HCT116 (cell line): ENCODE data around the gene RET. TPM values are rescaled to one million over a fixed set of nuclear protein-coding genes. Genes with fewer than 3 reads are reported as not detected.

Experiments
- ATAC-seq: fragments of 200-7000 bp; cut with Tn5 transposase; 2 replicates; pipeline ENCODE4 v1.9.1; 2020; ENCODE audit warnings: mild to moderate bottlenecking, moderate library complexity
- BruUV-seq: library from RNA; stranded (reverse); fragments of 400-500 nt; replicated peaks from 2 replicates; lab custom pipeline; 2021; lab: Mats Ljungman, UMichigan
- CTCF ChIA-PET: fragments of 300-600 bp; sonication (Branson Sonifier 250); formaldehyde crosslinking; loops from one replicate; lab custom pipeline; 2021; ENCODE audit warnings: antibody characterized with exemption; lab: Charles Lee
- POLR2A ChIA-PET: fragments of 300-600, 350-600 bp; sonication (Branson Sonifier 250); formaldehyde crosslinking; loops from one replicate; lab custom pipeline; 2021; ENCODE audit warnings: antibody characterized with exemption; lab: Charles Lee
- RAD21 ChIA-PET, 2 experiments: fragments of 300-600 bp; sonication (Branson Sonifier 250); formaldehyde crosslinking; loops; one replicate each; lab custom pipeline; 2023; ENCODE audit warnings: low total read pairs in 2 of 2; ENCODE audit not compliant: uncharacterized antibody in 2 of 2, unreplicated experiment in 2 of 2, low non-redundant PET in 1 of 2; lab: Charles Lee
- DNase-seq: peaks from one replicate; pipeline ENCODE4 v3.0.0-alpha.2; 2010; ENCODE audit warnings: low read depth, low spot score
- H2AFZ ChIP-seq: fragments of 200-600 bp; shearing (Covaris generic), sonication (generic); 2 replicates; pipeline ENCODE4 v1.6.1; 2017; ENCODE audit warnings: low read depth, mixed run types, mixed read lengths, antibody characterized with exemption, low read length; ENCODE audit not compliant: poor library complexity, severe bottlenecking
- H3K27ac ChIP-seq: 2 replicates; pipeline ENCODE4 v1.5.1; 2012; ENCODE audit warnings: low read depth, low read length
- H3K27me3 ChIP-seq: fragments of 200-600 bp; sonication (generic); 2 replicates; pipeline ENCODE4 v1.6.1; 2016; ENCODE audit warnings: mixed run types, low read length, mixed read lengths; ENCODE audit not compliant: insufficient read depth
- H3K36me3 ChIP-seq, 2 experiments: fragments of 200-500 bp in 1 of 2; fragments of 200-600 bp in 1 of 2; sonication (Bioruptor generic) in 1 of 2; sonication (generic) in 1 of 2; 2 replicates each; pipeline versions ENCODE4 v1.5.1 to v1.6.1; 2014 to 2016; ENCODE audit warnings: low read length in 2 of 2, inconsistent platforms in 1 of 2, mixed read lengths in 1 of 2, mixed run types in 1 of 2; ENCODE audit not compliant: insufficient read depth in 2 of 2, control insufficient read depth in 1 of 2
- H3K4me1 ChIP-seq, 2 experiments: fragments of 200-600 bp in 1 of 2; sonication (generic) in 1 of 2; 2 replicates each; pipeline versions ENCODE4 v1.5.1 to v1.6.1; 2012 to 2017; ENCODE audit warnings: low read length in 2 of 2, inconsistent platforms in 1 of 2, mild to moderate bottlenecking in 1 of 2, mixed read lengths in 1 of 2, mixed run types in 1 of 2, moderate library complexity in 1 of 2; ENCODE audit not compliant: insufficient read depth in 2 of 2, control insufficient read depth in 1 of 2
- H3K4me2 ChIP-seq: fragments of 200-600 bp; sonication (generic); 2 replicates; pipeline ENCODE4 v1.6.1; 2017; ENCODE audit warnings: mixed run types, low read length, mixed read lengths
- H3K4me3 ChIP-seq, 2 experiments: fragments of 200-600 bp in 1 of 2; sonication (generic) in 1 of 2; replicated peaks in 1 of 2; 2 replicates each; pipeline ENCODE4 v1.5.1; 2011 to 2016; ENCODE audit warnings: low read length in 2 of 2, control low read depth in 1 of 2, low read depth in 1 of 2, mild to moderate bottlenecking in 1 of 2, mixed read lengths in 1 of 2, mixed run types in 1 of 2
- H3K79me2 ChIP-seq: fragments of 200-600 bp; sonication (generic); 2 replicates; pipeline ENCODE4 v1.6.1; 2017; ENCODE audit warnings: mild to moderate bottlenecking, mixed run types, low read length, moderate library complexity, mixed read lengths; ENCODE audit not compliant: insufficient read depth
- H3K9ac ChIP-seq: fragments of 200-600 bp; sonication (generic); 2 replicates; pipeline ENCODE4 v1.6.1; 2016; ENCODE audit warnings: low read length, mixed read lengths
- H3K9me2 ChIP-seq: fragments of 200-600 bp; sonication (generic), shearing (Covaris generic); 2 replicates; pipeline ENCODE4 v1.6.1; 2017; ENCODE audit warnings: mixed run types, mild to moderate bottlenecking, moderate library complexity; ENCODE audit not compliant: insufficient read depth
- H3K9me3 ChIP-seq, 2 experiments: fragments of 200-500 bp in 1 of 2; fragments of 200-600 bp in 1 of 2; sonication (Bioruptor generic) in 1 of 2; sonication (generic) in 1 of 2; 2 replicates each; pipeline ENCODE4 v1.6.1; 2014 to 2017; ENCODE audit warnings: low read length in 2 of 2, mixed read lengths in 2 of 2, inconsistent platforms in 1 of 2, low read depth in 1 of 2, mild to moderate bottlenecking in 1 of 2, mixed run types in 1 of 2, moderate library complexity in 1 of 2; ENCODE audit not compliant: control insufficient read depth in 1 of 2, insufficient read depth in 1 of 2
- H4K20me1 ChIP-seq: fragments of 200-600 bp; sonication (generic), shearing (Covaris generic); 2 replicates; pipeline ENCODE4 v1.6.1; 2017; ENCODE audit warnings: mixed run types, mild to moderate bottlenecking, moderate library complexity; ENCODE audit not compliant: insufficient read depth
- CBX3 ChIP-seq: IDR thresholded peaks from 2 replicates; pipeline ENCODE4 v1.6.1; 2012; ENCODE audit warnings: low read depth
- EZH2 ChIP-seq: fragments of 200-600 bp; sonication (generic); IDR thresholded peaks from 2 replicates; pipeline ENCODE4 v1.6.1; 2017; ENCODE audit warnings: antibody characterized with exemption, mixed run types
- FOSL1 ChIP-seq: IDR thresholded peaks from 2 replicates; pipeline ENCODE4 v1.6.1; 2012; ENCODE audit warnings: low read depth
- POLR2A ChIP-seq: IDR thresholded peaks from 2 replicates; pipeline ENCODE4 v1.7.0; 2011; ENCODE audit warnings: borderline replicate concordance; ENCODE audit not compliant: insufficient read depth, insufficient read length; ENCODE audit errors: extremely low read depth
- POLR2AphosphoS5 ChIP-seq: IDR thresholded peaks from 2 replicates; pipeline ENCODE4 v1.6.1; 2011; ENCODE audit warnings: mild to moderate bottlenecking, low read depth, low read length, moderate library complexity
- RAD21 ChIP-seq: IDR thresholded peaks from 2 replicates; pipeline ENCODE4 v1.6.1; 2012; ENCODE audit warnings: low read depth, mild to moderate bottlenecking
- SIN3A ChIP-seq: IDR thresholded peaks from 2 replicates; pipeline ENCODE4 v1.6.1; 2012; ENCODE audit warnings: low read depth
- SRF ChIP-seq: IDR thresholded peaks from 2 replicates; pipeline ENCODE4 v1.6.1; 2012; ENCODE audit warnings: low read depth
- TCF7L2 ChIP-seq: IDR thresholded peaks from 2 replicates; pipeline ENCODE4 v1.7.0; 2011; ENCODE audit warnings: borderline replicate concordance, inconsistent platforms; ENCODE audit not compliant: insufficient read depth, insufficient read length; ENCODE audit errors: extremely low read depth
- ZNF274 ChIP-seq: fragments of 200-500 bp; sonication (Bioruptor generic); IDR thresholded peaks from 2 replicates; pipeline ENCODE4 v1.6.1; 2014; ENCODE audit warnings: mild to moderate bottlenecking, low read depth, low read length, inconsistent platforms
- intact Hi-C: fragments of 100-400 bp; cut with micrococcal nuclease; formaldehyde crosslinking; loops from 2 replicates; pipeline ENCODE4 v1.10.0; 2022
- total RNA-seq: library from RNA; stranded (reverse); gene quantifications from one replicate; pipeline ENCODE4 v1.2.1, GENCODE V29; 2021; ENCODE audit not compliant: unreplicated experiment
- TF ChIP-seq, protein P1 (sequence below), 3 experiments: fragments of 200-600 bp in 1 of 3; sonication (generic) in 1 of 3; IDR thresholded peaks in 2 of 3; conservative IDR thresholded peaks in 1 of 3; 2 replicates each; pipeline ENCODE4 v1.5.1; 2012 to 2017; ENCODE audit warnings: low read depth in 2 of 3, low read length in 2 of 3, antibody characterized with exemption in 1 of 3, borderline replicate concordance in 1 of 3, control low read depth in 1 of 3, mild to moderate bottlenecking in 1 of 3, mixed read lengths in 1 of 3, mixed run types in 1 of 3, moderate library complexity in 1 of 3; ENCODE audit not compliant: insufficient read depth in 1 of 3
- TF ChIP-seq, protein P2 (sequence below): IDR thresholded peaks from 2 replicates; pipeline ENCODE4 v1.6.1; 2012; ENCODE audit warnings: low read depth
- TF ChIP-seq, protein P3 (sequence below): IDR thresholded peaks from 2 replicates; pipeline ENCODE4 v1.6.1; 2011; ENCODE audit warnings: mild to moderate bottlenecking, low read length, moderate library complexity; ENCODE audit not compliant: insufficient replicate concordance; ENCODE audit errors: extremely low read depth

Gene RET
- total RNA-seq, 1 experiment from 2014 or later, result 5.9 TPM

DNA sequence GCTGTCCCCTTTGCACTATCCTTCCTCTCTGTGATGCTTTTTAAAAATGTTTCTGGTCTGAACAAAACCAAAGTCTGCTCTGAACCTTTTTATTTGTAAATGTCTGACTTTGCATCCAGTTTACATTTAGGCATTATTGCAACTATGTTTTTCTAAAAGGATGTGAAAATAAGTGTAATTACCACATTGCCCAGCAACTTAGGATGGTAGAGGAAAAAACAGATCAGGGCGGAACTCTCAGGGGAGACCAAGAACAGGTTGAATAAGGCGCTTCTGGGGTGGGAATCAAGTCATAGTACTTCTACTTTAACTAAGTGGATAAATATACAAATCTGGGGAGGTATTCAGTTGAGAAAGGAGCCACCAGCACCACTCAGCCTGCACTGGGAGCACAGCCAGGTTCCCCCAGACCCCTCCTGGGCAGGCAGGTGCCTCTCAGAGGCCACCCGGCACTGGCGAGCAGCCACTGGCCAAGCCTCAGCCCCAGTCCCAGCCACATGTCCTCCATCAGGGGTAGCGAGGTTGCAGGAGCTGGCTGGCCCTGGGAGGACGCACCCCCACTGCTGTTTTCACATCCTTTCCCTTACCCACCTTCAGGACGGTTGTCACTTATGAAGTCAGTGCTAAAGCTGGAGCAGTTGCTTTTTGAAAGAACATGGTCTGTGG is 50.0 kb downstream of the RET start:
- no peaks in the 10 kb centered on the region for H3K9me3 ChIP-seq
- no peaks in the 10 kb centered on the region for H3K36me3 ChIP-seq
- no peaks in the 10 kb centered on the region for H3K79me2 ChIP-seq
- H3K27ac ChIP-seq, result no peak overlapping the region
- intact Hi-C loops, result no loop called here
- ATAC-seq, result no peak
- no peak overlapping the region for H3K4me3 ChIP-seq
- no peaks in the 10 kb centered on the region for H3K9me2 ChIP-seq
- no peak overlapping the region for H2AFZ ChIP-seq
- TF ChIP-seq TCF7L2, result no peak
- TF ChIP-seq, protein P1, sequence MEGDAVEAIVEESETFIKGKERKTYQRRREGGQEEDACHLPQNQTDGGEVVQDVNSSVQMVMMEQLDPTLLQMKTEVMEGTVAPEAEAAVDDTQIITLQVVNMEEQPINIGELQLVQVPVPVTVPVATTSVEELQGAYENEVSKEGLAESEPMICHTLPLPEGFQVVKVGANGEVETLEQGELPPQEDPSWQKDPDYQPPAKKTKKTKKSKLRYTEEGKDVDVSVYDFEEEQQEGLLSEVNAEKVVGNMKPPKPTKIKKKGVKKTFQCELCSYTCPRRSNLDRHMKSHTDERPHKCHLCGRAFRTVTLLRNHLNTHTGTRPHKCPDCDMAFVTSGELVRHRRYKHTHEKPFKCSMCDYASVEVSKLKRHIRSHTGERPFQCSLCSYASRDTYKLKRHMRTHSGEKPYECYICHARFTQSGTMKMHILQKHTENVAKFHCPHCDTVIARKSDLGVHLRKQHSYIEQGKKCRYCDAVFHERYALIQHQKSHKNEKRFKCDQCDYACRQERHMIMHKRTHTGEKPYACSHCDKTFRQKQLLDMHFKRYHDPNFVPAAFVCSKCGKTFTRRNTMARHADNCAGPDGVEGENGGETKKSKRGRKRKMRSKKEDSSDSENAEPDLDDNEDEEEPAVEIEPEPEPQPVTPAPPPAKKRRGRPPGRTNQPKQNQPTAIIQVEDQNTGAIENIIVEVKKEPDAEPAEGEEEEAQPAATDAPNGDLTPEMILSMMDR (IDR thresholded peaks at IDR 0.05 in 2 of 3, conservative IDR thresholded peaks at IDR 0.05 in 1 of 3; ENCODE audit: borderline replicate concordance in 1 of 3, insufficient read depth in 1 of 3, low read depth in 2 of 3, low read length in 2 of 3), result no peak
- no peak for TF ChIP-seq EZH2
- TF ChIP-seq POLR2AphosphoS5, result no peak
- no peak for TF ChIP-seq SIN3A
- no peak for TF ChIP-seq CBX3
- TF ChIP-seq ZNF274, result no peak
- TF ChIP-seq, protein P2, sequence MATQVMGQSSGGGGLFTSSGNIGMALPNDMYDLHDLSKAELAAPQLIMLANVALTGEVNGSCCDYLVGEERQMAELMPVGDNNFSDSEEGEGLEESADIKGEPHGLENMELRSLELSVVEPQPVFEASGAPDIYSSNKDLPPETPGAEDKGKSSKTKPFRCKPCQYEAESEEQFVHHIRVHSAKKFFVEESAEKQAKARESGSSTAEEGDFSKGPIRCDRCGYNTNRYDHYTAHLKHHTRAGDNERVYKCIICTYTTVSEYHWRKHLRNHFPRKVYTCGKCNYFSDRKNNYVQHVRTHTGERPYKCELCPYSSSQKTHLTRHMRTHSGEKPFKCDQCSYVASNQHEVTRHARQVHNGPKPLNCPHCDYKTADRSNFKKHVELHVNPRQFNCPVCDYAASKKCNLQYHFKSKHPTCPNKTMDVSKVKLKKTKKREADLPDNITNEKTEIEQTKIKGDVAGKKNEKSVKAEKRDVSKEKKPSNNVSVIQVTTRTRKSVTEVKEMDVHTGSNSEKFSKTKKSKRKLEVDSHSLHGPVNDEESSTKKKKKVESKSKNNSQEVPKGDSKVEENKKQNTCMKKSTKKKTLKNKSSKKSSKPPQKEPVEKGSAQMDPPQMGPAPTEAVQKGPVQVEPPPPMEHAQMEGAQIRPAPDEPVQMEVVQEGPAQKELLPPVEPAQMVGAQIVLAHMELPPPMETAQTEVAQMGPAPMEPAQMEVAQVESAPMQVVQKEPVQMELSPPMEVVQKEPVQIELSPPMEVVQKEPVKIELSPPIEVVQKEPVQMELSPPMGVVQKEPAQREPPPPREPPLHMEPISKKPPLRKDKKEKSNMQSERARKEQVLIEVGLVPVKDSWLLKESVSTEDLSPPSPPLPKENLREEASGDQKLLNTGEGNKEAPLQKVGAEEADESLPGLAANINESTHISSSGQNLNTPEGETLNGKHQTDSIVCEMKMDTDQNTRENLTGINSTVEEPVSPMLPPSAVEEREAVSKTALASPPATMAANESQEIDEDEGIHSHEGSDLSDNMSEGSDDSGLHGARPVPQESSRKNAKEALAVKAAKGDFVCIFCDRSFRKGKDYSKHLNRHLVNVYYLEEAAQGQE, result no peak
- TF ChIP-seq, protein P3, sequence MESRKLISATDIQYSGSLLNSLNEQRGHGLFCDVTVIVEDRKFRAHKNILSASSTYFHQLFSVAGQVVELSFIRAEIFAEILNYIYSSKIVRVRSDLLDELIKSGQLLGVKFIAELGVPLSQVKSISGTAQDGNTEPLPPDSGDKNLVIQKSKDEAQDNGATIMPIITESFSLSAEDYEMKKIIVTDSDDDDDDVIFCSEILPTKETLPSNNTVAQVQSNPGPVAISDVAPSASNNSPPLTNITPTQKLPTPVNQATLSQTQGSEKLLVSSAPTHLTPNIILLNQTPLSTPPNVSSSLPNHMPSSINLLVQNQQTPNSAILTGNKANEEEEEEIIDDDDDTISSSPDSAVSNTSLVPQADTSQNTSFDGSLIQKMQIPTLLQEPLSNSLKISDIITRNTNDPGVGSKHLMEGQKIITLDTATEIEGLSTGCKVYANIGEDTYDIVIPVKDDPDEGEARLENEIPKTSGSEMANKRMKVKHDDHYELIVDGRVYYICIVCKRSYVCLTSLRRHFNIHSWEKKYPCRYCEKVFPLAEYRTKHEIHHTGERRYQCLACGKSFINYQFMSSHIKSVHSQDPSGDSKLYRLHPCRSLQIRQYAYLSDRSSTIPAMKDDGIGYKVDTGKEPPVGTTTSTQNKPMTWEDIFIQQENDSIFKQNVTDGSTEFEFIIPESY, result no peak
- no peak for TF ChIP-seq FOSL1
- no peak for TF ChIP-seq POLR2A
- no peak for TF ChIP-seq RAD21
- no peak for TF ChIP-seq SRF
- peaks cover 10 to 14% of the 10 kb centered on the region in 2 experiments for H3K4me1 ChIP-seq
- POLR2A ChIA-PET, result no interaction called here
- H3K4me2 ChIP-seq, result no peak overlapping the region
- no peak for DNase-seq
- H4K20me1 ChIP-seq, result no peaks in the 10 kb centered on the region
- no TSS peak for BruUV-seq
- no peaks in the 10 kb centered on the region for H3K27me3 ChIP-seq
- no peak overlapping the region for H3K9ac ChIP-seq
- RAD21 ChIA-PET, result no interaction called here
- CTCF ChIA-PET, result no interaction called here
